IMR-90 (cell line): ENCODE results near the gene SH3BP4. TPM values are rescaled to one million over a fixed set of nuclear protein-coding genes. Genes with fewer than 3 reads are reported as not detected.

ENCODE experiments used
- ATAC-seq: fragments of 200-7000 bp; cut with Tn5 transposase; 2 replicates; pipeline ENCODE4 v1.9.1; 2020; ENCODE audit warnings: low read depth, mild to moderate bottlenecking, moderate library complexity
- BruUV-seq: library from RNA; stranded (reverse); fragments of 400-500 nt; replicated peaks from 2 replicates; lab custom pipeline; 2021; lab: Mats Ljungman, UMichigan
- CTCF ChIA-PET: fragments of 300-600 bp; formaldehyde crosslinking; extraction: SDS; loops from one replicate; lab custom pipeline; 2021; ENCODE audit warnings: antibody characterized with exemption; lab: Yijun Ruan, JAX
- POLR2A ChIA-PET: fragments of 300-600 bp; sonication (Branson Sonifier 250); formaldehyde crosslinking; loops from one replicate; lab custom pipeline; 2022; ENCODE audit warnings: antibody characterized with exemption; ENCODE audit not compliant: unreplicated experiment; lab: Charles Lee
- DNase-seq: peaks from one replicate; pipeline ENCODE4 v3.0.0; 2013
- H2AFZ ChIP-seq: replicated peaks from 2 replicates; pipeline ENCODE3; 2013; ENCODE audit warnings: low read length, mild to moderate bottlenecking; ENCODE audit not compliant: poor library complexity
- H2AK5ac ChIP-seq: 2 replicates; pipeline ENCODE4 v1.6.1; 2013; ENCODE audit warnings: low read depth, low read length, inconsistent platforms
- H2AK9ac ChIP-seq: replicated peaks from 2 replicates; pipeline ENCODE3; 2013; ENCODE audit warnings: mild to moderate bottlenecking, low read depth, low read length, moderate library complexity; ENCODE audit not compliant: poor library complexity
- H2BK120ac ChIP-seq: 2 replicates; pipeline ENCODE4 v1.6.1; 2013; ENCODE audit warnings: low read depth, low read length, inconsistent platforms
- H2BK15ac ChIP-seq: 3 replicates; pipeline ENCODE4 v1.6.1; 2013; ENCODE audit warnings: low read depth, low read length, inconsistent platforms
- H2BK20ac ChIP-seq: 2 replicates; pipeline ENCODE4 v1.6.1; 2013; ENCODE audit warnings: low read depth, mild to moderate bottlenecking, inconsistent platforms, low read length, moderate library complexity
- H2BK5ac ChIP-seq: 2 replicates; pipeline ENCODE4 v1.6.1; 2013; ENCODE audit warnings: mild to moderate bottlenecking, low read depth, low read length, inconsistent platforms; ENCODE audit not compliant: poor library complexity, severe bottlenecking
- H3K14ac ChIP-seq: replicated peaks from 2 replicates; pipeline ENCODE4 v1.6.1; 2013; ENCODE audit warnings: low read depth, low read length, inconsistent platforms
- H3K18ac ChIP-seq: 2 replicates; pipeline ENCODE4 v1.6.1; 2013; ENCODE audit warnings: low read depth, low read length, control low read depth
- H3K23ac ChIP-seq: 2 replicates; pipeline ENCODE4 v1.6.1; 2013; ENCODE audit warnings: low read depth, low read length, inconsistent platforms
- H3K27ac ChIP-seq: 2 replicates; pipeline ENCODE4 v1.5.1; 2013; ENCODE audit warnings: mild to moderate bottlenecking, control low read depth, low read length; ENCODE audit not compliant: insufficient read depth
- H3K27me3 ChIP-seq: 2 replicates; pipeline ENCODE4 v1.6.1; 2013; ENCODE audit warnings: low read length; ENCODE audit not compliant: control insufficient read depth, insufficient read depth
- H3K36me3 ChIP-seq: 2 replicates; pipeline ENCODE4 v1.6.1; 2013; ENCODE audit warnings: low read length, mixed read lengths; ENCODE audit not compliant: control insufficient read depth, insufficient read depth
- H3K4ac ChIP-seq: 2 replicates; pipeline ENCODE4 v1.6.1; 2013; ENCODE audit warnings: low read depth, low read length, inconsistent platforms
- H3K4me1 ChIP-seq: 2 replicates; pipeline ENCODE4 v1.6.1; 2013; ENCODE audit warnings: low read length, mixed read lengths; ENCODE audit not compliant: control insufficient read depth, insufficient read depth
- H3K4me2 ChIP-seq: 2 replicates; pipeline ENCODE4 v1.6.1; 2013; ENCODE audit warnings: low read depth, mild to moderate bottlenecking, control low read depth, low read length, moderate library complexity
- H3K4me3 ChIP-seq: 2 replicates; pipeline ENCODE4 v1.5.1; 2013; ENCODE audit warnings: low read depth, mild to moderate bottlenecking, control low read depth, low read length, moderate library complexity; ENCODE audit not compliant: insufficient read depth
- H3K56ac ChIP-seq: 2 replicates; pipeline ENCODE4 v1.6.1; 2013; ENCODE audit warnings: low read length, inconsistent platforms; ENCODE audit not compliant: insufficient read depth; ENCODE audit errors: extremely low read depth
- H3K79me1 ChIP-seq, 2 experiments: 2 replicates each; pipeline ENCODE4 v1.6.1; 2013; ENCODE audit warnings: low read length in 2 of 2, inconsistent platforms in 1 of 2, low read depth in 1 of 2
- H3K9ac ChIP-seq: 2 replicates; pipeline ENCODE4 v1.6.1; 2013; ENCODE audit warnings: low read depth, low read length, control low read depth
- H3K9me1 ChIP-seq: 2 replicates; pipeline ENCODE4 v1.6.1; 2013; ENCODE audit warnings: low read length, inconsistent platforms; ENCODE audit not compliant: insufficient read depth
- H3K9me3 ChIP-seq: 2 replicates; pipeline ENCODE4 v1.6.1; 2013; ENCODE audit warnings: low read length; ENCODE audit not compliant: control insufficient read depth, insufficient read depth
- H4K20me1 ChIP-seq: 2 replicates; pipeline ENCODE4 v1.6.1; 2013; ENCODE audit warnings: low read length, inconsistent platforms; ENCODE audit not compliant: insufficient read depth
- H4K5ac ChIP-seq: 2 replicates; pipeline ENCODE4 v1.6.1; 2013; ENCODE audit warnings: mild to moderate bottlenecking, low read depth, low read length, control low read depth
- H4K8ac ChIP-seq, 2 experiments: 2 replicates each; pipeline ENCODE4 v1.6.1; 2013; ENCODE audit warnings: low read depth in 2 of 2, low read length in 2 of 2, control low read depth in 1 of 2, inconsistent platforms in 1 of 2
- H4K91ac ChIP-seq: 2 replicates; pipeline ENCODE4 v1.6.1; 2013; ENCODE audit warnings: low read depth, low read length, inconsistent platforms; ENCODE audit not compliant: insufficient read depth
- BHLHE40 ChIP-seq: fragments of 150-350 bp; IDR thresholded peaks from 2 replicates; pipeline ENCODE4 v1.6.1; 2016; ENCODE audit warnings: mild to moderate bottlenecking, low read depth, low read length
- CEBPB ChIP-seq: IDR thresholded peaks from 2 replicates; pipeline ENCODE4 v1.6.1; 2012; ENCODE audit warnings: low read depth, low read length, improper control_type of control experiment
- CHD1 ChIP-seq: IDR thresholded peaks from 2 replicates; pipeline ENCODE4 v1.6.1; 2012; ENCODE audit warnings: low read depth, low read length, improper control_type of control experiment
- FOS ChIP-seq: fragments of 150-350 bp; IDR thresholded peaks from 2 replicates; pipeline ENCODE4 v1.6.1; 2016; ENCODE audit warnings: low read depth, low read length
- MAFK ChIP-seq: IDR thresholded peaks from 2 replicates; pipeline ENCODE4 v1.6.1; 2012; ENCODE audit warnings: low read depth, low read length, improper control_type of control experiment
- MAZ ChIP-seq: IDR thresholded peaks from 2 replicates; pipeline ENCODE4 v1.6.1; 2012; ENCODE audit warnings: low read depth, mild to moderate bottlenecking, low read length, improper control_type of control experiment, moderate library complexity, borderline replicate concordance
- MXI1 ChIP-seq: IDR thresholded peaks from 2 replicates; pipeline ENCODE4 v1.6.1; 2012; ENCODE audit warnings: low read depth, mild to moderate bottlenecking, low read length, moderate library complexity, borderline replicate concordance
- POLR2A ChIP-seq: IDR thresholded peaks from 2 replicates; pipeline ENCODE4 v1.6.1; 2012; ENCODE audit warnings: mild to moderate bottlenecking, low read depth, low read length
- RAD21 ChIP-seq: IDR thresholded peaks from 2 replicates; pipeline ENCODE4 v1.6.1; 2012; ENCODE audit warnings: low read length, improper control_type of control experiment
- RFX5 ChIP-seq: IDR thresholded peaks from 2 replicates; pipeline ENCODE4 v1.8.0; 2012; ENCODE audit warnings: low read depth, mild to moderate bottlenecking, low read length, moderate library complexity
- SMC3 ChIP-seq: fragments of 150-350 bp; IDR thresholded peaks from 2 replicates; pipeline ENCODE4 v1.6.1; 2016; ENCODE audit warnings: low read depth, mild to moderate bottlenecking, antibody characterized with exemption, low read length, moderate library complexity
- WGBS, 2 experiments: methylation state at CpG; one replicate each; pipeline versions ENCODE4 v1.1.5 to v1.1.7; 2013; ENCODE audit warnings: missing lambda C conversion rate in 2 of 2; ENCODE audit not compliant: insufficient read length in 1 of 2; ENCODE audit errors: extremely low coverage in 2 of 2; 5-methylcytosine and 5-hydroxymethylcytosine counted together
- dilution Hi-C: fragments of 300-500 bp; cut with HindIII; formaldehyde crosslinking; loops from one replicate; pipeline ENCODE4 v1.14.3; 2018; ENCODE audit warnings: low sequenced_read_pairs; ENCODE audit not compliant: unreplicated experiment
- in situ Hi-C: fragments of 300-500 bp; cut with MboI; formaldehyde crosslinking; loops from 3 replicates; pipeline ENCODE4 v1.14.3; 2019; ENCODE audit warnings: low sequenced_read_pairs, inconsistent platforms, mixed read lengths
- intact Hi-C: fragments of 100-400 bp; cut with micrococcal nuclease; formaldehyde crosslinking; loops from 2 replicates; pipeline ENCODE4 v1.10.0; 2022
- polyA plus RNA-seq, 3 experiments: library from polyadenylated mRNA; depleted of rRNA; stranded (reverse); fragments of >200 nt; gene quantifications; 2 replicates each; pipeline ENCODE4 v1.2.3, GENCODE V29; 2012; ENCODE audit warnings: low replicate concordance in 1 of 3
- total RNA-seq: library from RNA; depleted of rRNA; stranded (reverse); fragments of >200 nt; gene quantifications from 2 replicates; pipeline ENCODE4 v1.2.3, GENCODE V29; 2012
- TF ChIP-seq, protein P1 (sequence below): conservative IDR thresholded peaks from 2 replicates; pipeline ENCODE4 v1.5.1; 2012; ENCODE audit warnings: mild to moderate bottlenecking, low read depth, low read length, improper control_type of control experiment
- TF ChIP-seq, protein P2 (sequence below): fragments of 150-350 bp; IDR thresholded peaks from 2 replicates; pipeline ENCODE4 v1.6.1; 2017; ENCODE audit warnings: mild to moderate bottlenecking, antibody characterized with exemption, low read length, low read depth
- TF ChIP-seq, protein P3 (sequence below): fragments of 150-350 bp; IDR thresholded peaks from 2 replicates; pipeline ENCODE4 v1.6.1; 2016; ENCODE audit warnings: low read depth, mild to moderate bottlenecking, low read length, moderate library complexity, borderline replicate concordance

Gene SH3BP4
- total and polyA plus RNA-seq, 2 of the 4 experiments (the other 2 are of a cell fraction): 104 to 122 TPM

DNA sequence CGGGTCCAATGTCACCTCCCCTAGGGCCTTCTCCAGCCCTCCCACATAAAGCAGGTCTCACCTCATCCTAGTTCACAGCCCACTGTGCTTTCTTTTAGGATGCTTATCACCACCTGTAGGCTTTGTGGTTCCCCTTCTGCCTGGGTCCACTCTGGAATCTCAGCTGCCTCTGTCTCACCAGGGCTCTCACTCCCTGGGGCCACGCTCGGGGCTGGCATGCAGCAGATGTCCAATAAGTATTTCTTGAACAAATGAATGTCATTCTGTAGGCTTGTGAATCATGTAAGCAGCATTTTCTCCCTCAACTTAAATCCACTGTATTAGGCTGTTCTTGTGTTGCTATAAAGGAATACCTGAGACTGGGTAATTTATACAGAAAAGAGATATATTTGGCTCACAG lies 4.3 kb upstream of the SH3BP4 start:
- Histone ChIP-seq H3K4me1 (peaks cover 22% of the 10 kb centered on the region), H2AK5ac (peak overlapping the region; percentile 66), H4K91ac (peak overlapping the region; percentile 26; the same call in 1 of the 2 replicates), H4K8ac (0 out of 4 replicates have a peak overlapping the region, but pooled peaks of 1 of the 2 experiments have one; percentile 6), H3K56ac (no peak overlapping the region), H3K9me1 (peaks cover 9% of the 10 kb centered on the region), H3K4me2 (no peak overlapping the region), H3K4me3 (no peak overlapping the region), H3K9ac (no peak overlapping the region), H4K5ac (peak overlapping the region; percentile 30; the same call in 1 of the 2 replicates), H2AFZ (peak overlapping the region; percentile 24), H3K23ac (peak overlapping the region; percentile 30; the same call in 1 of the 2 replicates), H4K20me1 (no peaks in the 10 kb centered on the region), H2BK5ac (peak overlapping the region; percentile 22), H3K4ac (peak overlapping the region; percentile 70), H3K18ac (peak overlapping the region; percentile 27), H3K9me3 (no peaks in the 10 kb centered on the region), H2BK20ac (peak overlapping the region; percentile 71; the same call in 1 of the 2 replicates), H3K14ac (peak overlapping the region; percentile 2; the same call in 1 of the 2 replicates), H2BK15ac (peak overlapping the region; percentile 54; the same call in 2 of the 3 replicates), H3K36me3 (no peaks in the 10 kb centered on the region), H3K27me3 (no peaks in the 10 kb centered on the region), H2BK120ac (peak overlapping the region; percentile 74), H2AK9ac (no peak overlapping the region), H3K27ac (no peak overlapping the region), H3K79me1 (peaks cover 13 to 21% of the 10 kb centered on the region in 2 experiments; a peak in 3 of 4 replicates)
- POLR2A ChIA-PET: no interaction called here
- in situ Hi-C loops: no loop called here
- DNase-seq (no peak), ATAC-seq (no peak)
- WGBS, 2 experiments: no CpG with 5 or more reads among the region's 3 CpGs
- no TSS peak for BruUV-seq
- intact Hi-C loops: no loop called here
- dilution Hi-C loops: no loop called here
- CTCF ChIA-PET: no interaction called here
- TF ChIP-seq CEBPB: no peak
- no peak for TF ChIP-seq MAFK
- no peak for TF ChIP-seq FOS
- TF ChIP-seq, protein P1, sequence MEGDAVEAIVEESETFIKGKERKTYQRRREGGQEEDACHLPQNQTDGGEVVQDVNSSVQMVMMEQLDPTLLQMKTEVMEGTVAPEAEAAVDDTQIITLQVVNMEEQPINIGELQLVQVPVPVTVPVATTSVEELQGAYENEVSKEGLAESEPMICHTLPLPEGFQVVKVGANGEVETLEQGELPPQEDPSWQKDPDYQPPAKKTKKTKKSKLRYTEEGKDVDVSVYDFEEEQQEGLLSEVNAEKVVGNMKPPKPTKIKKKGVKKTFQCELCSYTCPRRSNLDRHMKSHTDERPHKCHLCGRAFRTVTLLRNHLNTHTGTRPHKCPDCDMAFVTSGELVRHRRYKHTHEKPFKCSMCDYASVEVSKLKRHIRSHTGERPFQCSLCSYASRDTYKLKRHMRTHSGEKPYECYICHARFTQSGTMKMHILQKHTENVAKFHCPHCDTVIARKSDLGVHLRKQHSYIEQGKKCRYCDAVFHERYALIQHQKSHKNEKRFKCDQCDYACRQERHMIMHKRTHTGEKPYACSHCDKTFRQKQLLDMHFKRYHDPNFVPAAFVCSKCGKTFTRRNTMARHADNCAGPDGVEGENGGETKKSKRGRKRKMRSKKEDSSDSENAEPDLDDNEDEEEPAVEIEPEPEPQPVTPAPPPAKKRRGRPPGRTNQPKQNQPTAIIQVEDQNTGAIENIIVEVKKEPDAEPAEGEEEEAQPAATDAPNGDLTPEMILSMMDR: no peak
- no peak for TF ChIP-seq MAZ
- TF ChIP-seq, protein P2, sequence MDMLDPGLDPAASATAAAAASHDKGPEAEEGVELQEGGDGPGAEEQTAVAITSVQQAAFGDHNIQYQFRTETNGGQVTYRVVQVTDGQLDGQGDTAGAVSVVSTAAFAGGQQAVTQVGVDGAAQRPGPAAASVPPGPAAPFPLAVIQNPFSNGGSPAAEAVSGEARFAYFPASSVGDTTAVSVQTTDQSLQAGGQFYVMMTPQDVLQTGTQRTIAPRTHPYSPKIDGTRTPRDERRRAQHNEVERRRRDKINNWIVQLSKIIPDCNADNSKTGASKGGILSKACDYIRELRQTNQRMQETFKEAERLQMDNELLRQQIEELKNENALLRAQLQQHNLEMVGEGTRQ: no peak
- no peak for TF ChIP-seq CHD1
- TF ChIP-seq SMC3: no peak
- no peak for TF ChIP-seq RFX5
- TF ChIP-seq MXI1: no peak
- TF ChIP-seq POLR2A: no peak
- TF ChIP-seq, protein P3, sequence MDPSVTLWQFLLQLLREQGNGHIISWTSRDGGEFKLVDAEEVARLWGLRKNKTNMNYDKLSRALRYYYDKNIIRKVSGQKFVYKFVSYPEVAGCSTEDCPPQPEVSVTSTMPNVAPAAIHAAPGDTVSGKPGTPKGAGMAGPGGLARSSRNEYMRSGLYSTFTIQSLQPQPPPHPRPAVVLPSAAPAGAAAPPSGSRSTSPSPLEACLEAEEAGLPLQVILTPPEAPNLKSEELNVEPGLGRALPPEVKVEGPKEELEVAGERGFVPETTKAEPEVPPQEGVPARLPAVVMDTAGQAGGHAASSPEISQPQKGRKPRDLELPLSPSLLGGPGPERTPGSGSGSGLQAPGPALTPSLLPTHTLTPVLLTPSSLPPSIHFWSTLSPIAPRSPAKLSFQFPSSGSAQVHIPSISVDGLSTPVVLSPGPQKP: no peak
- no peak for TF ChIP-seq BHLHE40
- TF ChIP-seq RAD21: no peak
